Measurements from ENCODE around the gene HRH2. TPM values are rescaled to one million over a fixed set of nuclear protein-coding genes. Genes with fewer than 3 reads are reported as not detected.

HRH2 gene
- total RNA-seq, 4 donors from 2014 or later, result 0.15 to 4.5 (median 1.4) TPM

DNA sequence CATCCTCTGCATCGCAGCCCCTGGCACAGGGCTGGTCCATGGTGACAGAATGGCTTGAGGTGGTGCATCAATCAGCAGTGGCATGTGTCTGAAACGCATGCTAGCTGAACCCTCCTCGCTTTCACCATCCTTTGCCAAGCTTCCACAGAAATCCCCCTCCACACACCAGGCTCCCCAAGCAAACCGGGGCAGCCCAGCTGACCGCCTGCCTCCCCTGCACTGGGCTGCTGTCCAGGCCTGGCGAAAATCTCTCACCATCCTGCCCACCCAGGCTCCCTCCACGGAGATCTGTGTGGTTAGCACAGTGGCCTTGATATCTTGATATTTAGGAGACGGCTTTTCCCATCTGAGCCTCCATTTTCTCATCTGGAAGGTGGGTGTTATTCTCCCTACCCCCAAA is 905 bp upstream of the HRH2 start:
- H3K4me1 ChIP-seq, result peaks cover 0 to 21% (median 9%) of the 10 kb centered on the region in 3 donors
- TF ChIP-seq POLR2A (IDR thresholded peaks at IDR 0.05), result no peak
- TF ChIP-seq, protein P1, sequence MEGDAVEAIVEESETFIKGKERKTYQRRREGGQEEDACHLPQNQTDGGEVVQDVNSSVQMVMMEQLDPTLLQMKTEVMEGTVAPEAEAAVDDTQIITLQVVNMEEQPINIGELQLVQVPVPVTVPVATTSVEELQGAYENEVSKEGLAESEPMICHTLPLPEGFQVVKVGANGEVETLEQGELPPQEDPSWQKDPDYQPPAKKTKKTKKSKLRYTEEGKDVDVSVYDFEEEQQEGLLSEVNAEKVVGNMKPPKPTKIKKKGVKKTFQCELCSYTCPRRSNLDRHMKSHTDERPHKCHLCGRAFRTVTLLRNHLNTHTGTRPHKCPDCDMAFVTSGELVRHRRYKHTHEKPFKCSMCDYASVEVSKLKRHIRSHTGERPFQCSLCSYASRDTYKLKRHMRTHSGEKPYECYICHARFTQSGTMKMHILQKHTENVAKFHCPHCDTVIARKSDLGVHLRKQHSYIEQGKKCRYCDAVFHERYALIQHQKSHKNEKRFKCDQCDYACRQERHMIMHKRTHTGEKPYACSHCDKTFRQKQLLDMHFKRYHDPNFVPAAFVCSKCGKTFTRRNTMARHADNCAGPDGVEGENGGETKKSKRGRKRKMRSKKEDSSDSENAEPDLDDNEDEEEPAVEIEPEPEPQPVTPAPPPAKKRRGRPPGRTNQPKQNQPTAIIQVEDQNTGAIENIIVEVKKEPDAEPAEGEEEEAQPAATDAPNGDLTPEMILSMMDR (IDR thresholded peaks at IDR 0.05), result no peak
- H3K36me3 ChIP-seq, result no peaks in the 10 kb centered on the region
- no peak overlapping the region for H3K27ac ChIP-seq
- intact Hi-C loops (cut with DNase I), result no loop called here
- no peak overlapping the region for H3K4me3 ChIP-seq
- no peak for DNase-seq
- H3K9me3 ChIP-seq, result no peaks in the 10 kb centered on the region
- 55 to 64% methylated on average over 5 to 8 of the region's 8 CpGs for WGBS, 2 donors
- peaks cover 0 to 75% (median 7%) of the 10 kb centered on the region in 4 donors for H3K27me3 ChIP-seq

GRCh38 chr5:175658299-175659145 is 651 bp downstream of the HRH2 start:
- peaks cover 0 to 84% (median 7%) of the 10 kb centered on the region in 4 donors for H3K27me3 ChIP-seq
- H3K36me3 ChIP-seq, result no peaks in the 10 kb centered on the region
- H3K4me3 ChIP-seq, result peak overlapping the region; percentile 35 to 72 (median 44)
- peaks cover 0 to 21% (median 9%) of the 10 kb centered on the region in 3 donors for H3K4me1 ChIP-seq
- WGBS, 2 donors, result 15 to 67% methylated on average over 5 to 6 of the region's 41 CpGs
- no peaks in the 10 kb centered on the region for H3K9me3 ChIP-seq
- TF ChIP-seq POLR2A (IDR thresholded peaks at IDR 0.05), result no peak
- TF ChIP-seq, protein P1 (IDR thresholded peaks at IDR 0.05), result no peak
- peak overlapping the region in 3 of 4 donors; percentile 56 to 78 (median 74) for H3K27ac ChIP-seq
- intact Hi-C loops (cut with DNase I), result no loop called here
- no peak for DNase-seq

DNA sequence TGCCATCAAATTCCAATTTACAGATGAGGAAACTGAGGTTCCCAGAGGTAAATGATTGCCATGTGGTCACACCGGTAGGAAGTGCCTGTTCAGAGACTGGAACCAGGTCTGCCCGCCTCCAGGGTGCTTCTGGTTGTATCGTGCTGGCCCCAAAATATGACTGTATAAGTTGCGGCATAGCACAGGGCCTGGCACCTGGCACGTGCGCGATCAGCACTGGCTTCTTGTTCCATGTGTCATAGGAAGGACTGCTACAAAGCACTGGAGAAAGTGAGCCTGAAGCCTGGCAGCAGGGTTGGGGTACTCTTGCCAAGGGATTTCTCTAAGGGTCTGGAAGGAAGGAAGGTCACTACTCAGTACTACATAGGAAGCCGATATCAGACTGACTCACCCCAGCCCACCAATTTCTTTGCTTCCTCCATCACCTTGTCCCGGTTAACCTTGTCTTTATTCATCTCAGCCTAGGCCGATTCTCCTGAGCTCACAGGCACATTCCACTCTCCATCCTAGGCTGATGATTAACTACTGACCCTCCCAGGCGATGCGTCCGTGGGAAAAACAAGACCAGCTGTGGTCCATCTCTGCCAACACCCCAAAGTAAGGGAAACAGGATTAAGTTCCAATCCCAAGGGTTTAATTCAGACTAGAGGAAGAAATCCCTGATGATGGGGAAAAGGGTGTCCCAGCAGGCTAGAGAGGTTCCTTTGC is 1.8 kb downstream of the HRH2 start:
- peaks cover 0 to 21% (median 9%) of the 10 kb centered on the region in 3 donors for H3K4me1 ChIP-seq
- intact Hi-C loops (cut with DNase I), result no loop called here
- no peak for TF ChIP-seq POLR2A (IDR thresholded peaks at IDR 0.05)
- TF ChIP-seq, protein P1 (IDR thresholded peaks at IDR 0.05), result no peak
- peaks cover 0 to 89% (median 7%) of the 10 kb centered on the region in 4 donors for H3K27me3 ChIP-seq
- no peaks in the 10 kb centered on the region for H3K36me3 ChIP-seq
- no peaks in the 10 kb centered on the region for H3K9me3 ChIP-seq
- WGBS, 2 donors, result 48 to 71% methylated on average over 9 to 10 of the region's 13 CpGs
- peak overlapping the region in 1 of 4 donors; percentile 26 for H3K27ac ChIP-seq
- no peak for DNase-seq
- H3K4me3 ChIP-seq, result peak overlapping the region in 1 of 4 donors; percentile 72

DNA sequence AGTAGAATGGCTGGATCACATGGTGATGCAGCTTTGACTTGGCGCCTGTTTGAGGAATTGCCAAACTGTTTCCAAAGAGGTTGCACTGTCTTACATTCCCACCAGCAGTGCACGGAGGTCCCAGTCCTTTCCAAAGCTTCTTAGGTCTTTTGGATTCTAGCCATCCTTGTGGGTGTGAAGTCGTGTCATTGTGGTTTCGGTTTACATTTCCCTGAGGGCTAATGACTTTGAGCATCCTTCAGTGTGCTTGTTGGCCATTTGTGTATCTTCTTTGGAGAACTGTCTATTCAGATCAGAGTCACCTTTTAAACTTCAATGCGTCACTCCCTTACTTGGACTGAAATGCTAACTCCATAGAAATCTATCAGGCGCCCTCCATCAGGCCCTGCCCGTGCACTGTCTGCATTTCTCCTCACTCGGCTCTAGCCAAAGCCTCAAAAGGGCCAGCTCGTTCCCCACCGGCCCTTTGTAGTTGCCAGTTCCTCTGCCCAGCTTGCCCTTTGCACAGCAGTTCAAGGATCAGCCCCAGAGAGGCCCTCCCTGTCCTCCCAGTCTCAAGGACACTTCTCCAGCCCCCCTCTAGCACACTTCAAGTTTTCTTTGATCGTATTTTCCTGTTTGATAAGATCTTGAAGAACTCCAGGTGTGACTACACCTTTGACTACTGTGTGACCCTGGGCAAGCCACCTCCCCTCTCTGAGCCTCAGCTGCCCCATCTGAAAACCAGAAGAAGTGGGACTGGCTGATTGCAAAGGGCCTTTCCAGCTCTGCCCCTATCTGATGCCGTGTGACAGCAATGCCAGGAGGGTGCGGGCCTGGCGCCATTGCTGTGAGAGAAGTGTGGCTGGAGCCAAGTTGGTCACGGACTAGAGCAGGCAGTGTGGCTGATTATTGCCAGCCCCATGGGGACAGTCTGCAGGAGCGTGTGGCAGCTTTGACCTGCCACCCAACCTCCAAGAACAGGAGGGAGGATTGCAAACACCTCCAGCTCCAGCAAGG is 5.6 kb downstream of the HRH2 start:
- H3K36me3 ChIP-seq, result no peaks in the 10 kb centered on the region
- H3K27ac ChIP-seq, result no peak overlapping the region
- no peaks in the 10 kb centered on the region for H3K9me3 ChIP-seq
- no peak for DNase-seq
- no peak overlapping the region for H3K4me3 ChIP-seq
- intact Hi-C loops (cut with DNase I), result no loop called here
- H3K4me1 ChIP-seq, result peaks cover 0 to 5% (median 2%) of the 10 kb centered on the region in 3 donors
- 64 to 65% methylated on average over 11 to 14 of the region's 16 CpGs for WGBS, 2 donors
- no peak for TF ChIP-seq POLR2A (IDR thresholded peaks at IDR 0.05)
- TF ChIP-seq, protein P1 (IDR thresholded peaks at IDR 0.05), result no peak
- H3K27me3 ChIP-seq, result peaks cover 0 to 66% (median under 1%) of the 10 kb centered on the region in 4 donors

All from esophagus squamous epithelium (tissue), 5 donors.